Hepatic stellate cell (primary cell): Measurements from ENCODE around the gene SCYGR7.
"Not testable (repeated sequence)": the region's sequence is repeated elsewhere in the genome, so short reads cannot be mapped to it uniquely, and the experiment has no call there.

ENCODE experiments used
- DNase-seq: peaks from one replicate; pipeline ENCODE4 v3.0.0; 2011; ENCODE audit warnings: low spot score

SCYGR7 gene

GRCh38 chr2:227728035-227728434, at the start of gene SCYGR7:
Gene SCYGR7 (plus strand): TSS chr2:227728335. CDS start chr2:227728335, 0 bp downstream.
- DNase-seq, result no peak

- DNase-seq, result no peak
These were observed 43.9 kb upstream of the SCYGR7 start for GRCh38 chr2:227684258-227684657.

- DNase-seq, result no peak
These were observed 40.9 kb upstream of the SCYGR7 start for GRCh38 chr2:227687189-227687588.

DNA sequence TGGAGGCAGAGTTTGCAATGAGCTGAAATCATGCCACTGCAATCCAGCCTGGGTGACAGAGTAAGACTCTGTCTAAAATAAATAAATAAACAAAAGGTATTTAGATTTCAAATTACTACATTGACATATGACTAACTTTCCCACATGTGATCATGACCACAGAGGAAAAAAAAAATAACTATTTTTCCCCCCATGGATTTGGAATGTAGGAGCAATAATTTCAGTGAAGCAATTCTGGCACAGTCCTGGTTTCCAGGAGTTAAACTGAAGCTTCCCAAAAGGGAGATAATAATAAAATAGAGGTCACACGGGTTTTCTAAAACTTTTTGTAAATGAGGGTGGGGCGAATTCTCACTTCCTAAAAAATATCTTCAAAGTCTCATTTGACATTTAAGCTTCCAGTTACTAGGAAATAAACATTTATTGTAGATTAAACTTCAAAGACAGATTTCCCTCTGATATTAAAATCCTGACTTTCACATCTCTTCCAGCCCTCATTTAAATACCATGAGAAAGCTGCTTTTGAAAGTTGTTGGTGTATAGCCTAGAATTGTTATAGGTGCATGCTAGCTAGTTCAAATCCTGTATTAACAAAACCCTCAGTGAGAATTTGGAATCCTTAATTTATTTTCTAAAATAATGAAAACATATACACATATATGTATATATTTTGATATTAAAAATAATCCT, 31.0 kb upstream of the SCYGR7 start:
- DNase-seq, result no peak

- DNase-seq, result no peak
These were observed 26.6 kb upstream of the SCYGR7 start for GRCh38 chr2:227701556-227701955.

DNA sequence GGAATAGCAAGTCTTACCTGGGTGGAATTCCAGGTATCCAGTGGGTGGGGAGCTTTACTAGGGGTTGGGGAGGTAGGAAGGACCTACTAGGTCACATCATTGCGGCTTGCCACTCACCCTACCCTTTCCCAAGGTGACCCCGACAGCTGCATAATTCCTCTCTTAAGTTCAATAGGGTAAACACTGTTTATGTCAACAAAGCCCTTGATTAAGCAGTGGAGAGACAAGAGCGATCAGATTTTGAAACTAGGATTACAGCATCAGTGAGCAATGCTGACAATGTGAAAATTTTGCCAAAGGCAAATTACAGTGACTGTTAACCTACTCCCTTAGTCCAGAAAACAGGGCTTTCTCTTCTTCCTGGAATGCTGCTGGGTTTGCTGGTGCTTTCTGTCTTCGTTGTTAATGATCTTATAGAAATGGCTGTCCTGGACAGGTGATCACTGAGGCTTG, 24.8 kb upstream of the SCYGR7 start:
- DNase-seq, result no peak

DNA sequence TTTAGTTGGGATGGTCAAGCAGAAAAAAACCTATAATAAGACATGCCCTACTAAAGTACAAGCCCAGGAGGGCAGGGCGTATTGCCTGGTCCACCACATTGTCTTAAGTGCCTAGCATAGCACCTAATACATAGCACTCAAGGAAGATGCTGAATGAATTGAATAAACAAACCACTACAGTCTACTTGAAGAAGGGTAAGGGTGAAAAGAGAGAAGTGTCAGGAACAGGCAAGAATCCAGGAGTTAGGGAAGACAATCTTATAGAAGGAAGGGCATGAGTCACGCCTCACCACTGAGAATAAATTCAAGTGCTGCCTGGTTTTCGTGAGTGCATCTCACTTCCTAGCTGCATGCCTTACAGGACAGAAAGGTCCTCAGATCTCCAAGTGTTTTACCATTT, 24.2 kb upstream of the SCYGR7 start:
- DNase-seq, result no peak

GRCh38 chr2:227706859-227707258, 21.3 kb upstream of the SCYGR7 start:
- no peak for DNase-seq

DNA sequence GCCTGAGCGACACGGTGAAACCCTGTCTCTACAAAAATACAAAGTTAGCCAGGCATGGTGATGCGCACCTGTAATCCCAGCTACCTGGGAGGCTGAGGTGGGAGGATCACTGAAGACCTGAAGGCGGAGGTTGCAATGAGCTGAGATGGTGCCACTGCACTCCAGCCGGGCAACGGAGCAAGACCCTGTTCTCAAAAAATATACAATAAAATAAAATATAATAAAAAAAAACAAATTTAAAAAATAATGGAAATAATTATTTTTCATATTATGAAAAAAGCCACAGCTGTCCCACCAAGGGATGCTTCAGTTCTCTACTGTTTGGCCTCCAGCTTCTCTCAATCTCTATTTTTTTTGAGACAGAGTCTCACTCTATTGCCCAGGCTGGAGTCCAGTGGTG, 20.7 kb upstream of the SCYGR7 start:
- no peak for DNase-seq

- no peak for DNase-seq
These were observed 17.1 kb upstream of the SCYGR7 start for GRCh38 chr2:227710986-227711385.

DNA sequence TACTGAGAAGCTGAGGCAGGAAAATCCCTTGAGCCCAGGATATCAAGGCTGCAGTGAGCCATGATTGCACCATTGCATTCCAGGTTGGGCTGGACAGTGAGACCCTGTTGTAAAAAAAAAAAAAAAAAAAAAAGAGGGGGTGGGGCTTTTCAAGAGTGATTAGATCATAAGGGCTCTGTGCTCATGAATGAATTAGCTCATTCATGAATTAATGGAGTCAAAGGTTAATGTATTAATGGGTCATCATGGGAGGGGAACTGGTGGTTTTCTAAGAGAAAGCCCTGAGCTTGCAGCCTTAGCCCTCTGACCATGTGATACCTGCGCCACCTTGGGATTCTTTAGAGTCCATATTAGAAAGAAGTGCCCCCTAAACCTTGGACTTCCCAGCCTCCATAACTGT, 14.8 kb upstream of the SCYGR7 start:
- no peak for DNase-seq

- no peak for DNase-seq
These were observed 11.6 kb upstream of the SCYGR7 start for GRCh38 chr2:227716501-227716900.

GRCh38 chr2:227717687-227718567, 10.2 kb upstream of the SCYGR7 start, which contains the start of gene SLC19A3:
Gene SLC19A3 (minus strand): TSS chr2:227718028. CDS start chr2:227702318, 15,710 bp downstream.
- DNase-seq, result peak; percentile 32

GRCh38 chr2:227719641-227720040, 8.5 kb upstream of the SCYGR7 start:
- no peak for DNase-seq

GRCh38 chr2:227720680-227721079, 7.5 kb upstream of the SCYGR7 start:
- DNase-seq, result no peak

GRCh38 chr2:227722821-227723220, 5.3 kb upstream of the SCYGR7 start:
- DNase-seq, result not testable (repeated sequence)

GRCh38 chr2:227724394-227725039, 3.6 kb upstream of the SCYGR7 start, which contains the start of gene SCYGR6:
Gene SCYGR6 (minus strand): TSS chr2:227724757. CDS start chr2:227724757, 0 bp downstream.
- DNase-seq, result no peak

GRCh38 chr2:227739351-227739750, 11.2 kb downstream of the SCYGR7 start:
- DNase-seq, result no peak

DNA sequence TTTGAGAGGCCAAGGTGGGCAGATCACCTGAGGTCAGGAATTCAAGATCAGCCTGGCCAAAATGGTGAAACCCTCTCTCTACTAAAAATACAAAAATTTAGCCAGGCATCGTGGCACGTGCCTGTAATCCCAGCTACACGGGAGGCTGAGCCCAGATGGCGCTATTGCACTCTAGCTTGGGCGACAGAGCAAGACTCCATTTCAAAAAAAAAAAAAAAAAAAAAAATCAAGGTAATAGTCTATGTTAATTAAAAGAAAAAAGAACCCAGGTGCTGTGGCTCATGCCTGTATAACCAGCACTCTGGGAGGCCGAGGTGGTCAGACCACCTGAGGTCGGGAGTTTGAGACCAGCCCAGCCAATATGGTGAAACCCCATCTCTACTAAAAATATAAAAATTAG, 12.6 kb downstream of the SCYGR7 start:
- DNase-seq, result not testable (repeated sequence)

DNA sequence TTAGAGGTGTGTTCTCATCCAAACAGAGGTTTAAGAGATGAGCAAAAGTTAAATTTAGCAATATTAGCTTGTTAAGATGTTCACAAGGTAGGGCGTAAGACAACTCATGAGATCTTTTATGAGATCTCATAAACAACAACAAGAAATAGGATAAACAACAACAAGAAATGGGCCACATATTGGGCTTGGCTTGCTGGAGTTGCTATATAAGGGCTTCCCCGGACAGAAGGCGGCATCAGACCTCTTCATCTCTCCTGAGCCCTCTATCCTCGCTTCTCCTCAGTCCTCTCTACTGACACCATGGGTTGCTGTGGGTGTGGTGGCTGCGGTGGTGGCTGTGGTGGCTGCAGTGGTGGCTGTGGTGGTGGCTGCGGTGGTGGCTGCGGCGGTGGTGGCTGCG, 17.5 kb downstream of the SCYGR7 start, which contains the start of gene SCYGR8:
TSS of gene SCYGR8 (plus strand) at position 301 of the 400 bp plus-strand sequence. CDS start at position 301, 0 bp downstream.
- DNase-seq, result no peak

GRCh38 chr2:227748079-227748478, 19.9 kb downstream of the SCYGR7 start:
- DNase-seq, result no peak

- DNase-seq, result not testable (repeated sequence)
These were observed 28.1 kb downstream of the SCYGR7 start for GRCh38 chr2:227756261-227756660.
